Colonic mucosa (tissue), 4 donors: Measurements from ENCODE around the gene PRLR. TPM values are rescaled to one million over a fixed set of nuclear protein-coding genes. Genes with fewer than 3 reads are reported as not detected.

Source experiments
- DNase-seq: peaks from one replicate; pipeline ENCODE4 v3.0.0-alpha.2; 2020
- H3K27ac ChIP-seq: fragments of 200-600 bp; one replicate; pipeline ENCODE4 v1.8.0; 2021
- H3K27me3 ChIP-seq: fragments of 200-600 bp; one replicate; pipeline ENCODE4 v1.8.0; 2021
- H3K36me3 ChIP-seq: fragments of 200-600 bp; one replicate; pipeline ENCODE4 v1.8.0; 2021
- H3K4me1 ChIP-seq: fragments of 200-600 bp; one replicate; pipeline ENCODE4 v1.8.0; 2021; ENCODE audit warnings: mild to moderate bottlenecking
- H3K4me3 ChIP-seq: fragments of 200-600 bp; one replicate; pipeline ENCODE4 v1.8.0; 2021
- H3K9ac ChIP-seq, 2 donors: one replicate each; pipeline ENCODE4 v1.7.0; 2013; ENCODE audit warnings: control low read depth in 2 of 2, low read depth in 2 of 2, low read length in 2 of 2
- H3K9me3 ChIP-seq: fragments of 200-600 bp; one replicate; pipeline ENCODE4 v1.8.0; 2021
- CTCF ChIP-seq: fragments of 200-600 bp; IDR thresholded peaks from one replicate; pipeline ENCODE4 v1.8.0; 2022; ENCODE audit warnings: antibody characterized with exemption, mild to moderate bottlenecking
- intact Hi-C: fragments of 100-400 bp; cut with DNase I; formaldehyde crosslinking; loops from one replicate; pipeline ENCODE4 v1.14.1; 2022
- total RNA-seq, 2 donors: library from RNA; stranded (reverse); fragmentation: NEBNext Ultra II Directional in 1 of 2; extraction: Animal tissue kit (Norgen Biotek cat#: 25700) in 1 of 2; gene quantifications; one replicate each; pipeline ENCODE4 v1.2.1, GENCODE V29; 2021
- donor health status: healthy.
- donor health status: DM: no; HTN: no; CAD: no.
- donor health status: DM: no; HTN: no; CAD: no.

PRLR gene
- total RNA-seq, 2 donors from 2014 or later, result 23.7 to 38.6 TPM

GRCh38 chr5:35024911-35025510 is 205.3 kb downstream of the PRLR start:
- TF ChIP-seq CTCF, result no peak
- no peak for DNase-seq

GRCh38 chr5:35023391-35024178 is 206.7 kb downstream of the PRLR start:
- no peak overlapping the region for H3K27ac ChIP-seq
- no peak overlapping the region for H3K9ac ChIP-seq
- H3K4me3 ChIP-seq, result no peak overlapping the region
- intact Hi-C loops, result no loop called here
- H3K36me3 ChIP-seq, result no peaks in the 10 kb centered on the region
- TF ChIP-seq CTCF, result no peak
- H3K27me3 ChIP-seq, result no peaks in the 10 kb centered on the region
- no peaks in the 10 kb centered on the region for H3K4me1 ChIP-seq
- no peak for DNase-seq
- no peaks in the 10 kb centered on the region for H3K9me3 ChIP-seq

More at GRCh38 chr5:35024911-35025510, 205.3 kb downstream of the PRLR start:
- Histone ChIP-seq H3K27me3 (no peaks in the 10 kb centered on the region), H3K9ac (no peak overlapping the region), H3K4me1 (no peaks in the 10 kb centered on the region), H3K27ac (no peak overlapping the region), H3K9me3 (no peaks in the 10 kb centered on the region), H3K36me3 (no peaks in the 10 kb centered on the region), H3K4me3 (no peak overlapping the region)
- intact Hi-C loops, result no loop called here

- no peak overlapping the region for H3K27ac ChIP-seq
- DNase-seq, result no peak
- H3K27me3 ChIP-seq, result no peaks in the 10 kb centered on the region
- no peak overlapping the region for H3K9ac ChIP-seq
- H3K4me3 ChIP-seq, result no peak overlapping the region
- intact Hi-C loops, result no loop called here
- H3K36me3 ChIP-seq, result no peaks in the 10 kb centered on the region
- H3K4me1 ChIP-seq, result no peaks in the 10 kb centered on the region
- no peaks in the 10 kb centered on the region for H3K9me3 ChIP-seq
- TF ChIP-seq CTCF, result no peak
These were observed 213.9 kb downstream of the PRLR start for GRCh38 chr5:35016174-35017051.

GRCh38 chr5:35015063-35015462 is 215.2 kb downstream of the PRLR start:
- Histone ChIP-seq H3K4me1 (no peaks in the 10 kb centered on the region), H3K9ac (no peak overlapping the region), H3K9me3 (no peaks in the 10 kb centered on the region), H3K36me3 (no peaks in the 10 kb centered on the region), H3K27me3 (no peaks in the 10 kb centered on the region), H3K27ac (no peak overlapping the region), H3K4me3 (no peak overlapping the region)
- intact Hi-C loops, result no loop called here
- no peak for TF ChIP-seq CTCF
- DNase-seq, result no peak

GRCh38 chr5:35012796-35013195 is 217.5 kb downstream of the PRLR start:
- DNase-seq, result no peak
- Histone ChIP-seq H3K27ac (no peak overlapping the region), H3K36me3 (no peaks in the 10 kb centered on the region), H3K4me3 (no peak overlapping the region), H3K9me3 (no peaks in the 10 kb centered on the region), H3K4me1 (no peaks in the 10 kb centered on the region), H3K9ac (no peak overlapping the region), H3K27me3 (no peaks in the 10 kb centered on the region)
- no peak for TF ChIP-seq CTCF
- intact Hi-C loops, result no loop called here
